Central memory CD8-positive, alpha-beta T cell (primary cell): Measurements from ENCODE around the gene MKKS.
A peak's percentile ranks its signal among the peaks of the same experiment; 100 is the strongest.

ENCODE experiments used
- ATAC-seq: fragments of 150-1000 bp; cut with Tn5 transposase; replicated peaks from 2 replicates; pipeline ENCODE4 v1.10.0; 2022; ENCODE audit warnings: mild to moderate bottlenecking, moderate FRiP score, moderate number of reproducible peaks; ENCODE audit not compliant: poor library complexity, severe bottlenecking; ENCODE audit errors: extremely low read depth
- DNase-seq, 2 donors: peaks; one replicate each; pipeline ENCODE4 v3.0.0; 2021; ENCODE audit warnings: low spot score in 2 of 2
- H3K27ac Mint-ChIP-seq: one replicate; pipeline ENCODE4 v1.8.0; 2022; ENCODE audit warnings: low read depth, mild to moderate bottlenecking, moderate library complexity, mixed read lengths
- H3K27me3 Mint-ChIP-seq: one replicate; pipeline ENCODE4 v1.8.0; 2022; ENCODE audit warnings: mixed read lengths
- H3K36me3 Mint-ChIP-seq: one replicate; pipeline ENCODE4 v1.8.0; 2022; ENCODE audit warnings: mild to moderate bottlenecking, moderate library complexity, mixed read lengths; ENCODE audit not compliant: insufficient read depth
- H3K4me1 Mint-ChIP-seq: one replicate; pipeline ENCODE4 v1.8.0; 2022; ENCODE audit warnings: mixed read lengths
- H3K4me3 Mint-ChIP-seq: one replicate; pipeline ENCODE4 v1.8.0; 2022; ENCODE audit warnings: mild to moderate bottlenecking, moderate library complexity, mixed read lengths
- H3K9me3 Mint-ChIP-seq: one replicate; pipeline ENCODE4 v1.8.0; 2022; ENCODE audit warnings: mixed read lengths

Gene MKKS

GRCh38 chr20:10467681-10468339 is 33.8 kb upstream of the MKKS start:
- Mint-ChIP-seq H3K27me3 (no peaks in the 10 kb centered on the region), H3K27ac (peak overlapping the region; percentile 9)

DNA sequence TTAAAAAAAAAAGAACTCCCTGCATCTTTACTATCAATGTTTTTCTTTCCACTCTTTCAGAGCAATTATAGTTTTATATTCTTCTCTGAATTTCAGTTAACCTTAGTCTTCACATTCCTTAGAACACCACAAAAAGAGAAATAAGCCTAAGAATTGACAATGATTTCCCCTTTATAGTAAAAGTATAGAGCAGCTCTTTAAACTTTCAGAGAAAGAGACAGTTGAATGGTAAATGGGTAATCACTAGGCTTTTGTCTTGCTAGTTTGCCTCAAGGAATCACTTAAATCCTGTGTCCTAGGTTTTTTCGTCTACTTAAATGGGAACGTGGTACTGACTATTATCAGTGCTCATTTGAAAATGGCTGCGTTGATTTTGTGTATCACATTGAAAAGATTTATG is 32.8 kb upstream of the MKKS start:
- peaks cover 5% of the 10 kb centered on the region for H3K9me3 Mint-ChIP-seq
- no peak overlapping the region for H3K4me3 Mint-ChIP-seq
- ATAC-seq (no peak), DNase-seq (no peak)
- no peaks in the 10 kb centered on the region for H3K27me3 Mint-ChIP-seq
- H3K4me1 Mint-ChIP-seq, result peaks cover 20% of the 10 kb centered on the region
- no peak overlapping the region for H3K27ac Mint-ChIP-seq
- H3K36me3 Mint-ChIP-seq, result no peaks in the 10 kb centered on the region

More at GRCh38 chr20:10467681-10468339, 33.8 kb upstream of the MKKS start:
- no peaks in the 10 kb centered on the region for H3K36me3 Mint-ChIP-seq
- no peak for DNase-seq
- H3K9me3 Mint-ChIP-seq, result peaks cover 5% of the 10 kb centered on the region
- no peak for ATAC-seq
- peaks cover 13% of the 10 kb centered on the region for H3K4me1 Mint-ChIP-seq
- no peak overlapping the region for H3K4me3 Mint-ChIP-seq

DNA sequence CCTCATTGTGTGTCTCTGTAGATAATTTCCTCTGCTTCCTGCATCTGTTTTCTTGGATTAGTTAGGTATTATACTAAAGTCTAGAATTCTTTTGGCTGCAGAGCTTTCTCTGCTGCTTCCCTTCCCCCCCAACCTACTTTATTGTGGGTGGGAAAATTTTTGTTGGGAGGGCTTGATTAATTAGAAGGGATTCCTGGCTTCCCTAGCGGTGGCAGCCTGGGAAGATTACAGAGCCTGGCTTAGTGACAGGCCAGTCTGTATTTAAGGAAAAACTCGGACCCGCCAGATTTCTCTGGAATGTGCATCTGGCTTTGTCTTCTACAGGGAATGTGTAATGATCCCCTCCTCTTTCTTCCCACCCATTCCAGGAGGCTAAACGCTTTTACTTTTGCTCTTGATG is 32.3 kb upstream of the MKKS start:
- no peak overlapping the region for H3K27ac Mint-ChIP-seq
- no peak overlapping the region for H3K4me3 Mint-ChIP-seq
- H3K36me3 Mint-ChIP-seq, result peaks cover 2% of the 10 kb centered on the region
- H3K9me3 Mint-ChIP-seq, result peaks cover 5% of the 10 kb centered on the region
- ATAC-seq (no peak), DNase-seq (no peak)
- H3K4me1 Mint-ChIP-seq, result peaks cover 20% of the 10 kb centered on the region
- no peaks in the 10 kb centered on the region for H3K27me3 Mint-ChIP-seq

DNA sequence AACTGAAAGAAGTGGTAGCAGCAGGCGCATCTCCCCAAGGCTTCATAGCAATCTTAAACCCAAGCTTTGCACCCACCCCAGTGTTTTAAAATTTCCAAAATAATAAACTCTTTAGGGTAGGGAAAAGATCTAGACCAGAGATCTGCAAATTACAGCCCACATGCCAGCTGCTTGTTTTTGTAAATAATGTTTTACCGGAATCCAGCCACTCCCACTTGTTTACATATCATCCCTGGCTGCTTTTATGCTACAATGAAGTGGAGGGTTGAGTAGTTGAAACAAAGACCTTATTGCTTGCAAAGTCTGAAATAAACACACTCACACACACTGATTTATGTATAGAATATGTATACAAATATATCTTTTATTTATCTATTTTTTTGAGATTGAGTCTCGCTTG is 31.1 kb upstream of the MKKS start:
- Mint-ChIP-seq H3K27me3 (no peaks in the 10 kb centered on the region), H3K9me3 (peaks cover 5% of the 10 kb centered on the region), H3K27ac (no peak overlapping the region), H3K4me3 (no peak overlapping the region), H3K4me1 (peaks cover 24% of the 10 kb centered on the region), H3K36me3 (peaks cover 2% of the 10 kb centered on the region)
- no peak for DNase-seq
- no peak for ATAC-seq

- DNase-seq, result no peak
- no peak for ATAC-seq
- H3K9me3 Mint-ChIP-seq, result peaks cover 5% of the 10 kb centered on the region
- peaks cover 19% of the 10 kb centered on the region for H3K4me1 Mint-ChIP-seq
- H3K36me3 Mint-ChIP-seq, result peaks cover 2% of the 10 kb centered on the region
- H3K27ac Mint-ChIP-seq, result no peak overlapping the region
- H3K4me3 Mint-ChIP-seq, result no peak overlapping the region
- H3K27me3 Mint-ChIP-seq, result no peaks in the 10 kb centered on the region
Observed at GRCh38 chr20:10463622-10464021, 29.6 kb upstream of the MKKS start.

GRCh38 chr20:10462516-10462915 is 28.5 kb upstream of the MKKS start:
- Mint-ChIP-seq H3K4me1 (peaks cover 19% of the 10 kb centered on the region), H3K27me3 (no peaks in the 10 kb centered on the region), H3K36me3 (peaks cover 2% of the 10 kb centered on the region), H3K9me3 (peaks cover 7% of the 10 kb centered on the region), H3K4me3 (no peak overlapping the region), H3K27ac (no peak overlapping the region)
- ATAC-seq, result no peak
- no peak for DNase-seq

DNA sequence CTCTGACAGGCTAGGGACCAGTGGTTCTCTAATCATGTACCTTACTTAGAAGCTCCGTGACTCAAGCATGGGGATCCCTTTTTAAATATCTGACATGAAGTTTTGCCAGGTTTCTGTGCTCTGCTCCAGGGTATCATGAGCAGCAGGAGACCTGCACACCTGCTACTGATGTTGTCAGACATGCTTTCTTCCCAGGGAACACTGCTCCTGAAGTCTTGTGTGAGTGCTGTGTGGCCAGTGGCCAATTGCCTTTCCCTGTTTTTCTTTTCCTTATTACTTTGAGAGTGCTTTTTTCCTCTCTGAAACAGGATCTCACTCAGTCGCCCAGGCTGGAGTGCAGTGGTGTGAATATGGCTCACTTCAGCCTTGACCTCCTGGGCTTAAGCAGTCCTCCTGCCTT is 27.5 kb upstream of the MKKS start:
- no peak overlapping the region for H3K27ac Mint-ChIP-seq
- DNase-seq (no peak), ATAC-seq (no peak)
- H3K4me1 Mint-ChIP-seq, result peaks cover 19% of the 10 kb centered on the region
- H3K36me3 Mint-ChIP-seq, result peaks cover 2% of the 10 kb centered on the region
- no peaks in the 10 kb centered on the region for H3K27me3 Mint-ChIP-seq
- H3K9me3 Mint-ChIP-seq, result peaks cover 14% of the 10 kb centered on the region
- no peak overlapping the region for H3K4me3 Mint-ChIP-seq

DNA sequence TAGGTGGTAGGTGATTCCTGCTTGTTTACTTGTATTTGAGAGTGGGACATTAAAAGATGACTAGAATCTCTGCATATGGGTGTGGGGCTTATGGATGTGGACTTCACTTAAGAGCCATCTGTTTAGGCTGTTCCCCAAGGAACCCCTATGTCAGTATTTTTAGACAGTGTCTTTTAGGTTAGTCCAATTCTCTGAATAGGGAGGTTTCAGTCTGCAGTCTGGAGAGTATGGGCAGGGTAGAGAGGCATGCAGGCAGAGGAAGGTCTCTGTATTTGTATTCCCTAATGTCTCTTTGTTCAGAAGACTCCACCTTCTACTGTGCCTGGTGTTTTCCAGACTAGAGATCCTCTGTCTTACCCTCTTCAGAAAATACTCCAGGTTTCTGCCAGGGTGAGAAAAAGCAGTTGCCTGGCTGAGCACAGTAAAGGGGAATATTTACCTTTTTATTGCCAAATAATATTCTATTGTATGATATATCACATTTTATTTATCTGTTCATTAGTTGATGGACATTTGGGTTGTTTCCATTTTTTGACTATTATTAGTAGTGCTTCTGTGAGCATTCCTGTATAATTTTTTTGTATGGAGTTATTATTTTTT is 20.2 kb upstream of the MKKS start:
- Mint-ChIP-seq H3K36me3 (no peaks in the 10 kb centered on the region), H3K27me3 (no peaks in the 10 kb centered on the region), H3K4me3 (no peak overlapping the region), H3K9me3 (peaks cover 10% of the 10 kb centered on the region), H3K4me1 (peaks cover 18% of the 10 kb centered on the region), H3K27ac (peak overlapping the region; percentile 91)
- no peak for ATAC-seq
- no peak for DNase-seq

DNA sequence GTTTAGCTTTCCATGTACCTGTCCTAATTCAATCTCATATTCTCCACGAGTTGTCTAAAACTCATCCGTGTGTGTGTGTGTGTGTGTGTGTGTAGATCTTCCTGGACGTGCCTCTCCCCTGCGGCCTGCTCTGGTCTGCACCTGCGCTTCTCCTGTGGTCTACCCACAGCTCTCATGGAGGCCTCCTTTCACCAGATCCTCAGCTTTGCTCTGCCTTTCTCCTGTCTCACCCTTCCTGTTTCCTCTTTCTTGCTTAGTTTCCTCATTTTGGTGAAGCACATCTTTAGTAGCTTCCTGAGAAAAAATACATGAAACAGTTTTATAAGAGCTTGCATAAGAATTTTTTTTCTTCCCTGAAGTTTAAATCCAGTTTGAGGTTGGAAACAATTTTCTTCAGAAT is 19.2 kb upstream of the MKKS start:
- peaks cover 10% of the 10 kb centered on the region for H3K9me3 Mint-ChIP-seq
- peak overlapping the region; percentile 28 for H3K4me3 Mint-ChIP-seq
- peaks cover 18% of the 10 kb centered on the region for H3K4me1 Mint-ChIP-seq
- H3K36me3 Mint-ChIP-seq, result no peaks in the 10 kb centered on the region
- peak overlapping the region; percentile 91 for H3K27ac Mint-ChIP-seq
- ATAC-seq (peak; percentile 62), DNase-seq (no peak)
- H3K27me3 Mint-ChIP-seq, result no peaks in the 10 kb centered on the region

DNA sequence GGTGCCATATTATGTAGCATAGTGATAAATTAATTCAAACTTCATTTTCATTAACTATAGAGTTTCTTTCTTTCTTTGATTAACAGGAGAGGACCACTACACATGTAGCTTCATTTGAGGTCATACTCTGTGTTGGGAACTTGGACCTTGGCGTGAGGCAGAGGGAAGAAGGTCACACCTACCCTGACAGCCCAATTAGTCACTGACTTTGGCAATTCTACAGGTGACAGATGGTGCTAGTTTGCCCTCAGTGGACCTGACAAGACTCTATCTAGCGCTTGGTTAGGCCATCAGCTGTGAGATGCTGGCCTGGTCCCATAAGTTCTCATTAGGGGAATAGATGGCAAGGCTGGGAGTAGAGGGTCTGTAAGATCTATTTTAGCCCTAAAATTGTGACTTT is 15.2 kb upstream of the MKKS start:
- Mint-ChIP-seq H3K4me1 (peaks cover 30% of the 10 kb centered on the region), H3K9me3 (no peaks in the 10 kb centered on the region)
- ATAC-seq, result no peak

DNA sequence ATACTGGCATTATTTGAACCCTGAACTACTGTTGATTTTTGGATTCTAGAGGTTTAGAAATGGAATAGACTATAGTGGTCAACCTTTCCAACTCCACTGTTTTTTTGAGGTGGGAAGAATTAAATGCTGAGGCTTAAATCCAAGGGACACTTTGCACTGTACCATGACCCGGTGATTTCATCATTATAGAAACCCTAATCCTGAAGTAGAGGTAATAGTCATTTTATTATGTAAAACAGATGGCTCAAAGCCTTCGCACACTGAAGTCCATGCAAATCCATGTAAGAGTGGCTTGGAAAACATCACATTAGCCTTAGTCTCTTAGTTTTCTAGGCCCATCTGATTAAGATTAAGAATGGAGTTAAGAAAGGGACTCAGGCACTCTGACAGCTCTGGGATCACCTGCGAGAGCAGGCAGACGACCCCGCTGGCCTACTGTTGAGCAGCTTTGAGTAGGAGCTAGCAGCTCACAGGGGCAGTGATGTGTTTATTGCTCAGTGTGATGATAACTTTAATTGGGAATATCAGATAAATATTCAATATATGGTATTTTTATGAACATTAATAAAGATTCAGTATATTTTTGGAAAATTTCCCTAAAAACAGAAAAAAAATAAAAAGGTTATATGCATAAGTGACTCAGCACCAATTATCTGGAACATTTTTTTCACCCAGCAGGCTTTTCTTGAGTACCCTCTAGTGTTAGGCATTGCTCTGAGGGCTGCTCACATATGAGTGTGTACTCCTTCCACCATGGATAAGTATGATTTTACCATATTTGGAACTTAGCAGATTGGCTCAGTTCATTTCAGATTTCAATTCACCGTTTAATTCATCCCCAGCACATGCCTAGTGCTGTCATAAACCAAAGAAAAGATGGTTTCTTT is 14.5 kb upstream of the MKKS start:
- Mint-ChIP-seq H3K4me3 (no peak overlapping the region), H3K27ac (peak overlapping the region; percentile 92), H3K9me3 (no peaks in the 10 kb centered on the region), H3K4me1 (peaks cover 22% of the 10 kb centered on the region), H3K36me3 (no peaks in the 10 kb centered on the region), H3K27me3 (no peaks in the 10 kb centered on the region)
- DNase-seq, result no peak
- ATAC-seq, result no peak

More for the DNA sequence above, 15.2 kb upstream of the MKKS start:
- H3K27ac Mint-ChIP-seq, result no peak overlapping the region
- no peaks in the 10 kb centered on the region for H3K36me3 Mint-ChIP-seq
- H3K27me3 Mint-ChIP-seq, result no peaks in the 10 kb centered on the region
- no peak for DNase-seq
- H3K4me3 Mint-ChIP-seq, result no peak overlapping the region

- Mint-ChIP-seq H3K27ac (peak overlapping the region; percentile 92), H3K36me3 (no peaks in the 10 kb centered on the region), H3K27me3 (no peaks in the 10 kb centered on the region), H3K4me1 (peaks cover 18% of the 10 kb centered on the region), H3K9me3 (no peaks in the 10 kb centered on the region), H3K4me3 (peak overlapping the region; percentile 69)
- peak; percentile 23 to 50 for DNase-seq
- ATAC-seq, result peak; percentile 99
Observed at GRCh38 chr20:10447028-10447427, 13.0 kb upstream of the MKKS start.

- H3K9me3 Mint-ChIP-seq, result no peaks in the 10 kb centered on the region
- H3K27ac Mint-ChIP-seq, result no peak overlapping the region
- H3K4me1 Mint-ChIP-seq, result peaks cover 18% of the 10 kb centered on the region
- ATAC-seq (no peak), DNase-seq (no peak)
- no peaks in the 10 kb centered on the region for H3K36me3 Mint-ChIP-seq
- no peak overlapping the region for H3K4me3 Mint-ChIP-seq
- H3K27me3 Mint-ChIP-seq, result no peaks in the 10 kb centered on the region
Observed at GRCh38 chr20:10445758-10446157, 11.7 kb upstream of the MKKS start.
